Activated T-helper 1 cell treated with anti-CD3 and anti-CD28 coated beads, Interleukin-2, amount 50 U/mL, for 16 hours (primary cell): ENCODE data around the gene CYB561.

ENCODE experiments used
- DNase-seq, 2 donors: peaks; one replicate each; pipeline ENCODE4 v3.0.0-alpha.2; 2020; ENCODE audit warnings: low read depth in 1 of 2, low spot score in 1 of 2

The CYB561 gene, protein sequence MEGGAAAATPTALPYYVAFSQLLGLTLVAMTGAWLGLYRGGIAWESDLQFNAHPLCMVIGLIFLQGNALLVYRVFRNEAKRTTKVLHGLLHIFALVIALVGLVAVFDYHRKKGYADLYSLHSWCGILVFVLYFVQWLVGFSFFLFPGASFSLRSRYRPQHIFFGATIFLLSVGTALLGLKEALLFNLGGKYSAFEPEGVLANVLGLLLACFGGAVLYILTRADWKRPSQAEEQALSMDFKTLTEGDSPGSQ

DNA sequence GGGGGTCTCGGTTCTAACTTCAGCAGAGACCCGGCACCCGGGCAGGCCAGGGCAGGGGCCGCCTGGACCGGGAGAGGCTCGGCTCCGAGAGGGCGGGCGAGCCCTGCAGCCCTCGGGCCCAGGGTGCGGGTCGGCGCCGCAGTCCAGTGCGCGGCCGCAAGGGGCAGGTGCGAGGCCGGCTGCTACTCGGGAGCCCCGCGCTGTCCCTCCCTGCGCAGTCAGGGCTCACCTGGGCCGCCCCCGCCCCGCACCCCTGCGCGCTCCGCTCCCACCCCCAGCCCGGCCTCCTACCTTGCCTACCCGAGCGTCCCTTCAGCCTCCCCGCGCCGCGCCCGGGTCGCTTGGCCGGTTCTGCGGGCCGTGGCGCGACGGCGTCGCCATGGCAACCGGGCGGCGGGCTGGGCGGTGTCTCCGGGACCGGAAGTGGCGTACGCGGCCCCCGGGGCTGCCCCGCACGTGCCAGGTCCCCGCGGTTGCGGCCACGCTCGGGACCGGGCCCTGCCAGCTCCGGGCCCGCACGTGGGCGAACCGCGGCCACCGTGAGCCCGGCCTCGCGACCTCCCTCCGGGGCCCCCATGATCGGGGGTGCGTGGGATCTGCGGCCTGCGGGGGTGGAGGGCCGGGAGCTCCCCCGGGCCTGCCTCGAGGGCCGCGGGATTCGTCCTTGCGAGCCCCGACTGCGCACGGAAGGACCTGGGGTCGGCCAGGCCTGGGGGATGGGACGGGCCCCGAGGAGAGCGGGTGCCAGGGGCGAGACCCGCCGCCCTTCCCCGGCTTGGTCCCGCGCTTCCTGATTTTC, at the start of gene CYB561:
Gene CYB561, minus strand, starts transcription at position 353 of the 799 bp plus-strand sequence. CDS start 8,759 bp downstream, outside the sequence.
- peak; percentile 35 to 64 for DNase-seq

DNA sequence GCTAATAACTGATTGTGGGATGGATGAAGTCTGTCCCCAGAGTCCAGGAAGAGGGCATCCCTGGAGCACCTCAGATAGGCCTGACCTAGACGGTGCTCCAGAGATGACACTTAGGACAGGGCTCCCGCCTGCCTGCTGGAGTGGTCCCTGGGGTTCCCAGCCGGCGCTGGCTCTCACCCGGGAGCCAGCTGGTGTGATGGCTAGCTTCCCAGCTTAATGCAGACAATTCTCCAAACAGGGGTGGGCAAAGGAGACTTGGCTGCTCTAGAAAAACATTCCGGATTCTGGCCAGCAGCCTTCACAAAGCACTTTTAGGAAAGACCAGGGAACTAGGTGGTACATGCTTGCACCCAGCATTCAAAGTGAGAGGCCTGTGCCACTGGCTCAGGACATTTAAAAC, 49.4 kb upstream of the CYB561 start:
- no peak for DNase-seq

DNA sequence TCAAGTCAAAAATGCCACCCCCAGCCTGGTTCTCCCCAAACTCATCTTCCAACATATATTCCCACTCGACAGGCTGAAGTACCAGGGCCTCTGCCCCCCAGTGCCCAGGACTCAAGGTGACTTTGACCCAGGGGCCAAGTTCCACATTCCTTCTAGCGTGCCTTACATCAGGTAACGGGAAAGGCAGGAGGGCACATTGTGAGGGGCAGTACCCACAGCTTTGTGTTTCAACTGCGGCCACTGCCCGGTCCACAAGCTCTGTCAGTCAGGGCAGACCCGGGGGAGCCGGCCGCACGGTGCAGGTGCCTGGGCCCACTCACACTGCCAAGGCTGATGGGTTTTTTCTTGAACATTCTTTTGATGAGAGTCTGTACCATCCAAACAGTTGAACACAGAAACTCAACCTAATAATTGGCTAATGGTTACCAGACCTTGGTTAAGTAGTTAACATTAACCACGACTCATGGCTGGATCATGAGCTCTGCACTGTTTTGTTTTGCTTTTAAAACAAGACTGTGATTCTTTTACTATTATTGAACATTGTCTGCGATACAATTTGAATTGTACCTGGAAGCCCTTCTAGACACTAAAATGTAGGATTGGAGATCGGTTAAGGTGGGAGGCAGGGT, 48.3 kb upstream of the CYB561 start:
- no peak for DNase-seq

DNA sequence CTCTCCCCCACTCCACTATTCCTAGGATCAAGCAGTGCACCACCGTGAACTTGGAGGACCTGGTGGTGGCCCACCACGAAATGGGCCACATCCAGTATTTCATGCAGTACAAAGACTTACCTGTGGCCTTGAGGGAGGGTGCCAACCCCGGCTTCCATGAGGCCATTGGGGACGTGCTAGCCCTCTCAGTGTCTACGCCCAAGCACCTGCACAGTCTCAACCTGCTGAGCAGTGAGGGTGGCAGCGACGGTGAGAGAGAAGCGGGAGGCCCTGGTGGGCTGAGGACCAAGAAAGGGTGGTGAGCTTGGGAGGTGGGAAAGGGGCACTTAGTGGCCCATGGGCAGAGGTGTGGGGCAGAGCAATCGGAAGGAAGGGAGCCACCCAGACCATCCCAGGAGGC, 47.3 kb upstream of the CYB561 start:
- DNase-seq = no peak

DNA sequence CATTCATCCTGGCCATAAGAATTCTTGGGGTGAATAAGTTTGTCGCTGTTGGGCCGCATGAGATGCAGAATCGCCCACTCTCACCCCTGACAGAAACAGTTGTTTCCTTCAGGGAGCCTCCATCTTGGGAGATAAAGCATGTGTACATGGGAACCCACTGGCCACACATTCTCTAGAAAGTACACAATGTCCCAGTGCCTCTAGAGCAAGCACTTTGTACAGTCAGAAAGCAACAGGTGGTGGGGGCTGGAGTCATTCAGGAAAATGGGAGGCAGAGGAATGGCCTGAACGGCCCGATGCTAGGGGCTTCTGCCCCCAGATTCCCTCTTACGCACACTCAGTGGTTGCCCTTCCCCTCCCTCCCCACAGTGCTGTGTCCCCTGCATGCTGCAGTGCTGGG, 46.8 kb upstream of the CYB561 start:
- DNase-seq = no peak

DNA sequence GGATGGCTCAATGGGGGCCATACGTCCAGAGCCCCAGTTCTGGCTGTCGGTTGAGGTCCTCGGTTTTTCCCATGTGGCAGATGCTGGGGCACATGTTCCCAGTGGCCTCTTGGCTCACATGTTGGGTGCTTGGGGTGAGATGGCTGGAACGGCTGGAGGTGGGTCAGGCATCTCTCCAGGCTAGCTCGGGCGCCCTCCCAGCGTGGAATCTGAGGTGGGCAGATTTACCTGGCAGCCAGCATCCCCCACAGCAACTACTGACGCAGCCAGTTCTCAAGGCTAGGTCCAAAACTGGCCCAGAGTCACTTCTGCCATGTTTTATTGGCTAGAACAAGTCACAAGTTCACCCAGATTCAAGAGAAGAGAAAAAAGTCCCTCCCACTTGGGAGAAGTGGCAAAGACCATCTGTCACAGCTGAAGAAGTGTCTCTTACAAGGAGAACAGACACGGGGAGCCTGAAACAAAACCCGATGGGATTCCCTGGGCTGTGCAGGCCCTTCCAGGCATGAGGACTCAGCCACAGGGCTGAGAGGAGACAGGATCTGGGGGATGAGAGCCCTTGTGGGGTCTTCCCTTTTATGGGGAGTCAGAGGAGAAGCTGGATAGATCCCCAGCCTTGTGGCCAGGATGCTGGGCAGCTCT, 46.0 kb upstream of the CYB561 start:
- no peak for DNase-seq

DNA sequence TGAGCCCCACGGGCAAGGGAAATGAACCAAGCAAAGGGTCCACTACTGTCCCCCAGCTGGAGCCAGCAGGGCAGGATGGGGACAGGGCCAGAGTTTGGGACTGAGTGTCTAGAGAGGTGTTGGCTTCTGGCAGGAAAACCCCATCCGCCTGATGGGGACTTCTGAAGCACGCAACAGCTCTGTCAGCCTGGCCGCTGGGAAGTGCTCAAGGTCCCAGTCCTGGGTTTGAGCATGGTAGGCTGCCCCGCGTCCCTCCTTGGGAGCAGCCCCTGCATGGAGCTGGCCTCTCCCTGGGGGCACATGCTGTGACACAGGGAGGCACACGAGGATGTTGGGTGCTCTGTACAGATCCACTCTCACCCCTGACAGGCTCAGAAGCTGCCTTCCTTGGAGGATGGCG, 45.3 kb upstream of the CYB561 start:
- DNase-seq = no peak

DNA sequence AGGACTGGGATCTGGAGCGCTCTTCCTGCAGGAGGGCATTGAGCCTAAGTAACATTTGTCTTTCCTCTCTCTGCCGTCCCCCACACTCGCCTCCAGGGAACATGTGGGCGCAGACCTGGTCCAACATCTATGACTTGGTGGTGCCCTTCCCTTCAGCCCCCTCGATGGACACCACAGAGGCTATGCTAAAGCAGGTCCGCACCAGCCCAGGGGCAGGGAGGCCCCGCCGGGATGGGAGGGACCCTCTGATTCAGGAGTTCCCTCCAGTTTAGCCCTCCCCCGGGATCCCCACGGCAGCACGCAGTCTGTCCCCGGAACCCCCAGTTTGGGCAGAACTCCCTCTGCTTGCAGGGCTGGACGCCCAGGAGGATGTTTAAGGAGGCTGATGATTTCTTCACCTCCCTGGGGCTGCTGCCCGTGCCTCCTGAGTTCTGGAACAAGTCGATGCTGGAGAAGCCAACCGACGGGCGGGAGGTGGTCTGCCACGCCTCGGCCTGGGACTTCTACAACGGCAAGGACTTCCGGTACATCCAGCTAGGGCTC, 44.8 kb upstream of the CYB561 start:
- no peak for DNase-seq

DNA sequence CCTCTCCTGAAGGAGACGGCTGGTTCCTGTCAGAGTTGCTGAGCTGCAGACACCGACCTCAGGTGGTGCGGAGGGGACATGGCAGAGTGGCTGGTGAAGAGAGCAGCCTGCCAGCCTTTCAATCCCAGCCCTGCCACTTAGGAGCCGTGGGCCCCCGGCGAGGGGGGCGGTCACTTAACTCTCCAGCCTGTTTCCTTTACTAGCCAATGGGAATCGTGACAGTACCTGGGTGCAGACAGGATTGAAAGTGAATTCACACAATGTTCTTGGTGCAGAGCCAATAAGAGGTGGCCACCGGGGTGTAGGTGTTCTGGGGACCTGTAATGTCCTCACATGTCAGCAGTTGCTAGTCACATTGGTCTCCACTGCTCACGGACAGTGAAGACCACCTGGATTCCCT, 44.2 kb upstream of the CYB561 start:
- no peak for DNase-seq

DNA sequence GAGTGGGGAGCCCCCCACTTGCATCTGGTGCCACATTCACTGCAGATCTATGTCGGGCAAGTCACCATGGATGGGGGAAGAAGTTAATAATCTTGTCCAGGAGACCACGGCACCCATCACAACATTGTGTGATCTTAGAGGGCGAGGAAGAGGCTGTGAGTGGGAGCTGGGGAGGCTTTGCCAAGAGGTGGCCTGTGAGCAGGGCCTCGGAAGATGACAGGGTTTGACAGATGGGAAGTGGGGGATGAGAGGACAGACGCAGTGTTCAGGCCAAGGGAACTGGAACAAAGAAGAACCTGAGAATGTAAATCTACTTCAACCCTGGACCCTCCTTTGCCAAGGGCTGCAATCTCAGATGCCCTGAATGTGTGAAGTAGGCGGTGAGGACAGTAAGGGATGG, 43.2 kb upstream of the CYB561 start:
- DNase-seq = no peak

DNA sequence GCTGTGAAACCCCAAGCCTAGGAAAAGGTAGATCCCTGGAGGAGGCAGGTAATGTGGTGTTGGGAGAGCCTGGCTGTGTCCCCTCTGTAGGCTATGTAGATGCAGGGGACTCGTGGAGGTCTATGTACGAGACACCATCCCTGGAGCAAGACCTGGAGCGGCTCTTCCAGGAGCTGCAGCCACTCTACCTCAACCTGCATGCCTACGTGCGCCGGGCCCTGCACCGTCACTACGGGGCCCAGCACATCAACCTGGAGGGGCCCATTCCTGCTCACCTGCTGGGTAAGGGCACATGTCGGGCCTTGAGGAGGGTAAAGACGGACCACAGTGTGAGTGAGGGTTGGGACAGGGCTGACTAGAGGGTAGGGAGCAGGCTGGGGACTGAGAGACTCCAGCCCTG, 42.7 kb upstream of the CYB561 start:
- DNase-seq = no peak

DNA sequence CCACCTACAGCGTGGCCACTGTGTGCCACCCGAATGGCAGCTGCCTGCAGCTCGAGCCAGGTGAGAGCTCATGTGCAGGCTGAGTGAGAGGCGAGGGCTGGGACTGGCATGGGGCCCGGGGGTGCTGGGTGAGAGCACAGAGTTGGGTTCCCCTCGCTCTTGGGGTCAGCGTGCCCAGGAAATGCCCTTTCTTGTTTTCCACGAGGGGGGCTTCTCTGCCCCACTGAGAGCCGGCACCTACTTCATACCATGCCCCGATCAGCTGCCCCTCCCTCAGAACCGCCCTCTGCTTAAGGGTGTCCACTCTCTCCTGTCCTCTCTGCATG, 40.9 kb upstream of the CYB561 start:
- no peak for DNase-seq

DNA sequence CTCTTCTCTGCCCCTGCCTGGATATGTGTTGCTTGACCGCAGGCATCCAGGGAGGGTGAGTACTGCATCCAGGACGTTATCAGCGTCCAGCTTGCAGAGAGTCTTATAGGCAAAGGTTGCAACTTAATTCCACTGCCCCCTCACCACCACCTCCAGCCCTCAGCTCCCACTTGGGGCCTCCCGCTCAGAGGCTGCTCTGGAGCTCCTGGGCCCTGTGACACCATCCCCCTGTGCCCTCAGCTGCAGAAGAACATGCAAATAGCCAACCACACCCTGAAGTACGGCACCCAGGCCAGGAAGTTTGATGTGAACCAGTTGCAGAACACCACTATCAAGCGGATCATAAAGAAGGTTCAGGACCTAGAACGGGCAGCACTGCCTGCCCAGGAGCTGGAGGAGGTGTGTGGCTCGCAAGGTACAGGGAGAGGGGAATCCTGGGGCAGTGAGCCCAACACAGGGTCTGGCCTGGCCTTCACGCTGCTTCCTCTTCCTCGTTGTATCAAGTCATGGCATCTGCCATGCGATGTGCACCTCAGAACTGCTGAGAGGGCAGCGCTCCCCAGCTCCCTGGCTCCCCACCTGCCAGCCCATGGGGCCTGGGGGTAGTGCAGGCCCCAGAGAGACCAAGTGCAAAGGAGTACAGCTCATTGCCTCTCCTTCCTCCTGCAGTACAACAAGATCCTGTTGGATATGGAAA, 40.4 kb upstream of the CYB561 start:
- DNase-seq = no peak

DNA sequence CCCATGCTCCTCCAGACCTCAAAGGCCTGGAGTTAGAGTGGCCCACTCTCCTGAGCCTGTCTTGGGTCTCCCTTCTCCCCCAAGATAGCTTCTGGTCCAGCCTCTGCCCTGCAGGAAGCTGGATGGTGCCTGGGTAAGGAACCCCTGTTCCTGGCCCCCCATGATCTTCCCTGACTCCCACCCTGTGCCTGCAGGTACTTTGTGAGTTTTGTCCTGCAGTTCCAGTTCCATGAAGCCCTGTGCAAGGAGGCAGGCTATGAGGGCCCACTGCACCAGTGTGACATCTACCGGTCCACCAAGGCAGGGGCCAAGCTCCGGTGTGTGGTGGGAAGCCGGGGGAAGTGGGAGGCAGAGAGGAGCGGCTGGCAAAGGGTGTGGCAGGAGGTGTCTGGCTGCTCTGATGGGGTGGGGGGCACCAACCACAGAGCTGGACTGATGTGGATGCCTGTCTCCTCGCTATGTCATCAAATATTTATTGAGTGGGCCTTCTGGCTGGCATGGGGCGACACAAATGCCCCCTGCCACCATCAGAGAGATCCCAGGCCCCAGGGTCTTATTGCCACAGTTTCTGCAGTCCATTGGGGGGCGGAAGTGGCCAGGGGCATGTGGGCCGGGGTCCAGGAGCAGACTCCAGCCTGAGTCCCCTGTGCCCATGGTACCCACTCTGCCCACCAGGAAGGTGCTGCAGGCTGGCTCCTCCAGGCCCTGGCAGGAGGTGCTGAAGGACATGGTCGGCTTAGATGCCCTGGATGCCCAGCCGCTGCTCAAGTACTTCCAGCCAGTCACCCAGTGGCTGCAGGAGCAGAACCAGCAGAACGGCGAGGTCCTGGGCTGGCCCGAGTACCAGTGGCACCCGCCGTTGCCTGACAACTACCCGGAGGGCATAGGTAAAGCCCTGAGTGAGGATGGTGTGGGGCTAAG, 37.8 kb upstream of the CYB561 start:
- DNase-seq = no peak

DNA sequence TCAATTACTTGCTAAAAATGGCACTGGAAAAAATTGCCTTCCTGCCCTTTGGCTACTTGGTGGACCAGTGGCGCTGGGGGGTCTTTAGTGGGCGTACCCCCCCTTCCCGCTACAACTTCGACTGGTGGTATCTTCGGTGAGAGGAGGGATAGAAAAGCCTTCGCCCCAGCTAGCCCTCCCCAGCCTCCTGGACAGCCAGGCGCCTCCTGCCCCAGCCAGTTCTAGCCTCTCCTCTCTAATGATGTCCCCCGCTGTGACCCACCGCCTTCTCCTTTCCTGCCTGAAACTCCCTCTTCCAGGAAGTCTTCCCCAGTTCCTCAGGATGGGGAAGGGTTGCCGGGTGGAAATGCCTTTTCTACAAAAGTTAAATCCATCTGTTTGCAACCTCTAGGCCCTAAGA, 36.9 kb upstream of the CYB561 start:
- no peak for DNase-seq

DNA sequence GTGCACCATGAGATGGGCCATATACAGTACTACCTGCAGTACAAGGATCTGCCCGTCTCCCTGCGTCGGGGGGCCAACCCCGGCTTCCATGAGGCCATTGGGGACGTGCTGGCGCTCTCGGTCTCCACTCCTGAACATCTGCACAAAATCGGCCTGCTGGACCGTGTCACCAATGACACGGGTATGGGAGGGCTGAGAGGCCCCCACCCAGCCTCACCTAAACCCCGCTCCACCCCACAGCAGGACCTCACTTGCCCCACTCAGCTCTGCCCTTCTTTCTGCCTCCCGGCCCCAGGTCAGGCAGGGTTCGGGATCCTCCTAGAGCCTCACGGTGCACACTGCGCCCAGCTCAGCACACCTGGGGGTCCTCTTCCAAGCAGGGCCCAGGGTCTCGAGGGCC, 36.4 kb upstream of the CYB561 start:
- DNase-seq = no peak

DNA sequence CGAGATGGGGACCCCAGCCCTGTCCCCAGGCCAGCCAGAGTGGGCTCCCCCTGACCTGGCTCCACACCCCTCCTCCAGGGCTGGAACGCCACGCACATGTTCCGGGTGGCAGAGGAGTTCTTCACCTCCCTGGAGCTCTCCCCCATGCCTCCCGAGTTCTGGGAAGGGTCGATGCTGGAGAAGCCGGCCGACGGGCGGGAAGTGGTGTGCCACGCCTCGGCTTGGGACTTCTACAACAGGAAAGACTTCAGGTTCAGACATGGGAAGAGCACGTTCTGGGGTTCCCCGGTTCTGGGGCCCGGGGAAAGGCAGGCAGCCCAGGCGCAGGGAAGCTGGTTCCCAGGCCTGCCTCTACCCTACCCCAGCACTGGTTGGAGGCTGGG, 35.4 kb upstream of the CYB561 start:
- DNase-seq = no peak

DNA sequence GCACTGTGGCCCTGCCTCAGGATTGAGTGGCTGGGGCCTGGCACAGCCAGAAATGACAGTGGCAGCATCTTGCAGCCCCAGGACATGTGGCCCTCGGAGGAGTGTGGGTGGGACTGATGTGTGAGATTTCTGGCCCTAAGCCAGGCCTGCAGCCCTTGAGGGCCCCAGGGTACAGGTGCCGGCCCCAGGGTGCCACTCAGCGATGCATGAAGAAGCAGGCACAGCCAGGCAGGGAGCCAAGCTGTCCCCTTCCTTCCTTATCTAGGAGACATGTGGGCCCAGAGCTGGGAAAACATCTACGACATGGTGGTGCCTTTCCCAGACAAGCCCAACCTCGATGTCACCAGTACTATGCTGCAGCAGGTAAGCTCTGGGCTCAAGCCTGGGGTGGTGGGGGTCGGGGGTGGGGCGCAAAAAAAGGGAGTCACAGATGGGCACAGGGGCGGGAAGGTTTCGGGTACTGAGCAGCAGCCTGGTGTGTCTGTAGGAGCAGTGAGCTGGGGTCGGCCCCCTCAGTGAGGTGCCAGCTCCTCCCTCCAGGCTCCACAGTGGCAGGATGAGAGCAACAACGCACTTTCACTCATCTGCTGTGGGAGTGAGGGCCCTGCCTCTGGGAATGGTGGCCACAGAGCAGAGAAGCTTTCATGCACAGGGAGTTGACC, 34.9 kb upstream of the CYB561 start:
- DNase-seq = no peak

DNA sequence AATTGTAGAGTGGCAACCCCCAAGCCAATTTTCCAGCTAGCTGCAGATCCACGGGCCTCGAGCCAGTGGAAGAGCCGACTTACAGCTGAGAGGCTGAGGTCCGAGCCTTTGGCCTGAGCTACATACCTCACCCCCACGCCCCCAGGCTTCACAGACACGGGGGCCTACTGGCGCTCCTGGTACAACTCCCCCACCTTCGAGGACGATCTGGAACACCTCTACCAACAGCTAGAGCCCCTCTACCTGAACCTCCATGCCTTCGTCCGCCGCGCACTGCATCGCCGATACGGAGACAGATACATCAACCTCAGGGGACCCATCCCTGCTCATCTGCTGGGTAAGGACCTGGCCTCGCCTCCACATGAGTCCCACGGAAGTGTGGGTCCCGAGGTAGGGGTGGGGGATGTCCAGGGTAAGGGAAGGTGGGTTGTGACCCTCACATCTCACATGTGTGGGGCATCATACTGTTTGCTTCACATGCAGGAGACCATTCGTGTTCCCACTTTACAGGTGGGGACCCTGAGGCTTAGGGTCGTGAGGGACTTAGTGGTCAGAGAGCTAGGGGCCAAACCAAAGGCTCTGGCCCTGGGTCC, 34.2 kb upstream of the CYB561 start:
- DNase-seq = no peak
